Fibroblast of the aortic adventitia (primary cell): Measurements from ENCODE around the gene VEGFC. TPM values are rescaled to one million over a fixed set of nuclear protein-coding genes. Genes with fewer than 3 reads are reported as not detected.
A peak's percentile ranks its signal among the peaks of the same experiment; 100 is the strongest.

Experiments
- DNase-seq: peaks from one replicate; pipeline ENCODE4 v3.0.0-alpha.2; 2010; ENCODE audit warnings: low read depth
- H3K4me3 ChIP-seq: 2 replicates; pipeline ENCODE4 v1.5.1; 2011; ENCODE audit warnings: low read depth, mild to moderate bottlenecking, control low read depth, low read length, moderate library complexity
- CTCF ChIP-seq: IDR thresholded peaks from 2 replicates; pipeline ENCODE4 v1.5.1; 2011; ENCODE audit warnings: mild to moderate bottlenecking, low read length, control low read depth, inconsistent platforms; ENCODE audit not compliant: insufficient read depth
- total RNA-seq: library from RNA; depleted of rRNA; stranded (reverse); fragments of >200 nt; gene quantifications from 2 replicates; pipeline ENCODE4 v1.2.3, GENCODE V29; 2012; ENCODE audit warnings: low replicate concordance

VEGFC gene
- total RNA-seq, 1 donor: 42.9 TPM

- DNase-seq: no peak
- no peak overlapping the region for H3K4me3 ChIP-seq
- no peak for TF ChIP-seq CTCF
Observed at GRCh38 chr4:176758323-176758722, 34.4 kb downstream of the VEGFC start.

- H3K4me3 ChIP-seq: no peak overlapping the region
- DNase-seq: peak; percentile 22
- no peak for TF ChIP-seq CTCF
Observed at GRCh38 chr4:176755613-176756012, 37.1 kb downstream of the VEGFC start.

GRCh38 chr4:176755001-176755400, 37.7 kb downstream of the VEGFC start:
- no peak for DNase-seq
- no peak for TF ChIP-seq CTCF
- no peak overlapping the region for H3K4me3 ChIP-seq

- no peak for TF ChIP-seq CTCF
- DNase-seq: peak; percentile 94
- no peak overlapping the region for H3K4me3 ChIP-seq
Observed at GRCh38 chr4:176753049-176753448, 39.7 kb downstream of the VEGFC start.

GRCh38 chr4:176752191-176752749, 40.5 kb downstream of the VEGFC start:
- DNase-seq: no peak
- H3K4me3 ChIP-seq: no peak overlapping the region
- no peak for TF ChIP-seq CTCF

- no peak overlapping the region for H3K4me3 ChIP-seq
- no peak for DNase-seq
- TF ChIP-seq CTCF: no peak
Observed at GRCh38 chr4:176751061-176751460, 41.7 kb downstream of the VEGFC start.

GRCh38 chr4:176746846-176747245, 45.9 kb downstream of the VEGFC start:
- no peak overlapping the region for H3K4me3 ChIP-seq
- DNase-seq: no peak
- TF ChIP-seq CTCF: no peak
